CD4-positive, alpha-beta T cell treated with Interleukin-2 at 100 ng/mL for 4 hours (primary cell): ENCODE data around the gene ROM1.
"Not testable (repeated sequence)": the region's sequence is repeated elsewhere in the genome, so short reads cannot be mapped to it uniquely, and the experiment has no call there.

Source experiments
- DNase-seq: peaks from one replicate; pipeline ENCODE4 v3.0.0-alpha.2; 2020; ENCODE audit warnings: low spot score

ROM1 gene

GRCh38 chr11:62649486-62649885 lies 36.4 kb downstream of the ROM1 start:
- DNase-seq, result no peak

DNA sequence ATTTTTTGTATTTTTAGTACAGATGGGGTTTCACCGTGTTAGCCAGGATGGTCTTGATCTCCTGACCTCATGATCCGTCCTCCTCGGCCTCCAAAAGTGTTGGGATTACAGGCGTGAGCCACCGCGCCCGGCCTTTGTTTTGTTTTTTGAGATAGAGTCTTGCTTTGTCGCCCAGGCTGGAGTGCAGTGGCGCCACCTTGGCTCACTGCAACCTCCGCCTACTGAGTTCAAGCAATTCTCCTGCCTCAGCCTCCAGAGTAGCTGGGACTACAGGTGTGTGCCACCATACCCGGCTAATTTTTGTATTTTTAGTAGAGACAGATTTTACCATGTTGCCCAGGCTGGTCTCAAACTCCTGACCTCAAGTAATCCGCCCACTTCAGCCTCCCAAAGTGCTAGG lies 37.2 kb downstream of the ROM1 start:
- not testable (repeated sequence) for DNase-seq

DNA sequence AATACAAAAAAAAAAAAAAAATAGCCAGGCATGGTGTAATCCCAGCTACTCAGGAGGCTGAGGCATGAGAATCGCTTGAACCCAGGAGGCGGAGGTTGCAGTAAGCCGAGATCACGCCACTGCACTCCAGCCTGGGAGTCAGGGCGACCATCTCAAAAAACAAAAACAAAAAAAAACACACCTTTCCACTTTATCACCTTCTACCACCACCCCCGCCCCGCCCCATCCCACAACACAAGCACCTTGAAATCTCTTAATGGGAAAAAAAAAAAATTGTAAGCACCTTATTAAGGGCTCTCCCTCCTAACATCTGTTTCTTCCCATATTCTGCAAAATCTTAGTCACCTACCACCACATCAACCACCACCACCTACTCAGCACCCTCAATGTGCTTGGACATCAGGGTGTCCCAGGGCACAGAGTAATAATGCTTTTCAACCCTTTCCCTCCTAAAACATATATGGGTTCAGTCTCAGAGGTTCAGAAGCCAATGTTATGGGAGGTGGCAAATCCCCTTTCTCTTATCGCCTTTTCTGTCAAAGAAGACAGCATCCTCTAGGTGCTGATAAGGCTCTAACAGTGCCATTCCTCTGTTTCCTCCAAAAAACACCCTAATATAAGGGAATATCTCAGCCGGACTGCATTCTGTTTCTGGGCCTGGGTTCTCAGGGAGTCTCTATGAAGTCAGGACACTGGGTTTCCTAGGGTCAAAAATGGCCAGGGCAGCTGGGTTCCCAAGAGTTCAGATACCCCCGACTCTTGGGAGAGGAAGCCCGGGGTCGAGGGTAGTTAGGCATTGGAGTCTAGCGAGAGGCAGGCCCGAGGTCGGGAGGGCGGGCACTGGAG lies 39.3 kb downstream of the ROM1 start:
- peak; percentile 77 for DNase-seq

- no peak for DNase-seq
Observed at GRCh38 chr11:62654297-62654696, 41.2 kb downstream of the ROM1 start.

DNA sequence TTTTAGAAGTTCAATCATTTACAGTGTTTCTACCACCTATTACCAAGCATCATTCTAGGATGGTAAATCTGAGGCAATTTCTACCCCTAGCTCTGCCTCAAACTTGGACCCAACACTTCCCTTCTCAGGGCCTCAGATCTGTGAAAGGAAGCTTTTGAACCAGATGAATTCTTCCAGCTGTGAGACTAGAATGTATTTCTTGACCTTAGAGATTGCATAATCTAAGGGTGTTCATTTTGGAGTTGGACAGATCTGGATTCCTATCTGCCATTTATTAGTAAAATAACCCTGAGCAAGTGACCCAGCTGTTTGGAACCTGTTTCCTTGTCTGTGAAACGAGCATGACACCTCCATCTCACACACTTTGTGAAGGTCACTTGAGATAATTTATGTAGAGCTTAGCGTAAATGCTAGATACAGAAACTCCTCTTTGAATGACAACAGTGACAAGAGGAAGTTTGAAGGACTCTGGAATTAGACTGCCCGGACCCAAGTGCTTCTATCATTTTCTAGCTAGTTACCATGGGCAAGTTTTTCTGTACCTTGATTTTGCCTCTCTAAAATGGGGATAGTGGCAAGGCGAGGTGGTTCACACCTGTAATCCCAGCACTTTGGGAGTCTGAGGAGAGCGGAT lies 43.9 kb downstream of the ROM1 start:
- DNase-seq, result no peak

DNA sequence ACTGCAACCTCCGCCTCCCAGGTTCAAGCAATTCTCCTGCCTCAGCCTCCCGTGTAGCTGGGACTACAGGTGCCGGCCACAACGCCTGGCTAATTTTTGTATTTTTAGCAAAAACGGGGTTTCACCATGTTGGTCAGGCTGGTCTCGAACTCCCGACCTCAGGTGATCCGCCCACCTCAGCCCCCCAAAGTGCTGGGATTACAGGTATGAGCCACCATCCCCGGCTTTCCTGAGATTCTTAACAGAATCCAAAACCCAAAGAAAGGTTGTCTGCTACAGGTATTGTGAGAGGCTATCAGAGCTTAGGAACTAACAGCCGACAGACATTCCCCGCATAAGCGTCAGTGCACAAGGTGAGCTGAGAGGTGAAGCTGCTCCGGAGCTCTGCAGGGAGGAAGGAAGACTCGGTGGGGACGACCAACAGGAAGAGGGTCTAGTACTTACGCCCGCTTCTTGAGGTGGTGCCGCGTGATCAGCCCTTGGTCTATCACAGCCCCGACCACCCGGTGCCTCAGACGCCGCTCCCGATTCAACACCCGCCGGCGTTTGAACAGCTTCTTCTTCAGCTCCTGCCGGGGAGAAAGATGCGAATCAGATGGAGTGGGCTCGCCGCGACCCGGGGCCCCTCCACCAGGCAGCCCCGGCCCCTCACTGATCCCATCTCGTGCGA lies 51.5 kb downstream of the ROM1 start:
- peak; percentile 54 for DNase-seq
